AG04449 (cell line): Measurements from ENCODE around the gene SLC41A1.

Experiments used
- CTCF ChIA-PET: fragments of 350-600 bp; formaldehyde crosslinking; extraction: SDS; loops from one replicate; lab custom pipeline; 2021; ENCODE audit warnings: antibody characterized with exemption; lab: Yijun Ruan, JAX
- POLR2A ChIA-PET: fragments of 400-600, 350-600 bp; formaldehyde crosslinking; extraction: SDS; loops from one replicate; lab custom pipeline; 2020; ENCODE audit warnings: antibody characterized with exemption, inconsistent platforms; lab: Yijun Ruan, JAX
- DNase-seq: peaks from one replicate; pipeline ENCODE4 v3.0.0-alpha.2; 2010; ENCODE audit warnings: low read depth, low spot score
- H3K4me3 ChIP-seq: 2 replicates; pipeline ENCODE4 v1.5.1; 2011; ENCODE audit warnings: low read depth, mild to moderate bottlenecking, control low read depth, low read length
- TF ChIP-seq, protein P1 (sequence below): IDR thresholded peaks from one replicate; pipeline ENCODE4 v1.5.1; 2011; ENCODE audit warnings: mild to moderate bottlenecking, moderate library complexity, low read length, control low read depth, inconsistent platforms; ENCODE audit not compliant: insufficient read depth; ENCODE audit errors: missing control alignments

The SLC41A1 gene

DNA sequence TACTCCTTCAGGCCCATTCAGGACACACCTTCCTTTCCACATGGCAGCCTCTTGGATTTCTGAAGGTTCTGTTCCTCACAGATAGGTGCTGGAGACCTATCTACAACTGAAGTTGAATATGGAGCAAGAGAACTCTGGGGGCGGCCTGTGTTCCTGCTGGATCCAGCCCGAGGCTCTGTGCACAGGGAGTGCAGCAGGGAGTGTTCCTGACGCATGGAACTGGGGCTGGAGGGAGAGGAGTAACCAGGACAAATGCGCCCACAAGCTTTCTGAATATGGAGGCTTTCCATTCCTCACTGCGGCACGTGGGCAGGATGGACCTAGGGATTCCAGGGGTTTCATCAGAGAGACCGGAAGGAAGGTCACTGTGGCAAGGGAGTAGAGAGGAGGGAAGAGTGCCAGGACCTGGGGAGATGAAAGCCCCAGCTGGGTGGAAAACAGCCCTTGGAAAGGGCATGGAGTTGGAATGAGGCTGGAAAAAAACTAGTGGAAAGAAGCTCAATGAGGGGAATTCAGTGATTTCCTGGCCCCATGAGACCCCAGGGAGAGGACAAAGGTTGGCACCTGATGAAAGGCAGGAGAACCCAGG is 24.5 kb upstream of the SLC41A1 start:
- POLR2A ChIA-PET, result no interaction called here
- DNase-seq, result no peak
- no peak overlapping the region for H3K4me3 ChIP-seq
- CTCF ChIA-PET, result interaction anchor here (1.0 kb wide), 1 partner anchor 140 kb away, joined by 3 read pairs; no protein-coding TSS in a partner anchor
- TF ChIP-seq, protein P1, sequence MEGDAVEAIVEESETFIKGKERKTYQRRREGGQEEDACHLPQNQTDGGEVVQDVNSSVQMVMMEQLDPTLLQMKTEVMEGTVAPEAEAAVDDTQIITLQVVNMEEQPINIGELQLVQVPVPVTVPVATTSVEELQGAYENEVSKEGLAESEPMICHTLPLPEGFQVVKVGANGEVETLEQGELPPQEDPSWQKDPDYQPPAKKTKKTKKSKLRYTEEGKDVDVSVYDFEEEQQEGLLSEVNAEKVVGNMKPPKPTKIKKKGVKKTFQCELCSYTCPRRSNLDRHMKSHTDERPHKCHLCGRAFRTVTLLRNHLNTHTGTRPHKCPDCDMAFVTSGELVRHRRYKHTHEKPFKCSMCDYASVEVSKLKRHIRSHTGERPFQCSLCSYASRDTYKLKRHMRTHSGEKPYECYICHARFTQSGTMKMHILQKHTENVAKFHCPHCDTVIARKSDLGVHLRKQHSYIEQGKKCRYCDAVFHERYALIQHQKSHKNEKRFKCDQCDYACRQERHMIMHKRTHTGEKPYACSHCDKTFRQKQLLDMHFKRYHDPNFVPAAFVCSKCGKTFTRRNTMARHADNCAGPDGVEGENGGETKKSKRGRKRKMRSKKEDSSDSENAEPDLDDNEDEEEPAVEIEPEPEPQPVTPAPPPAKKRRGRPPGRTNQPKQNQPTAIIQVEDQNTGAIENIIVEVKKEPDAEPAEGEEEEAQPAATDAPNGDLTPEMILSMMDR, result no peak

DNA sequence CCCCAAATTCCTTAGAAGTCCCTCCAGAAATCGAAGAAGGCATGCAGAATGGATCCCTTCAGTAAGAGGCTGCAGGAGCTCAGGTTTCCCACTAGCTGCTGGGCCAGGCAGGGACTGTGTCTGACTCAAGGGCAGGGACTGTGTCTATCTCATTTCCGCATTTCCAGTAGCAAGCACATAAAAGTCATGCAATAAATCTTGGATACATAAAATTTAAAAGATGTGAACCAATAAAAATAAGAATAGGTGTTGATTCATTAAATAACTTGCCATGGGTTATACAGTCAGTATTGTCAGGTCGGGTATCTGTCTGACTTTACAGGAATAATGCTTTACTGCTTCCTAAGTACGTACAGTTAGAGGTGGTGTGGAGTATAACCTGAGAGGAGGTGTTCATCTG is 21.8 kb upstream of the SLC41A1 start:
- CTCF ChIA-PET, result interaction anchor here (1.2 kb wide), 1 partner anchor 85 kb away, joined by 3 read pairs; no protein-coding TSS in a partner anchor
- POLR2A ChIA-PET, result no interaction called here
- TF ChIP-seq, protein P1, result no peak

DNA sequence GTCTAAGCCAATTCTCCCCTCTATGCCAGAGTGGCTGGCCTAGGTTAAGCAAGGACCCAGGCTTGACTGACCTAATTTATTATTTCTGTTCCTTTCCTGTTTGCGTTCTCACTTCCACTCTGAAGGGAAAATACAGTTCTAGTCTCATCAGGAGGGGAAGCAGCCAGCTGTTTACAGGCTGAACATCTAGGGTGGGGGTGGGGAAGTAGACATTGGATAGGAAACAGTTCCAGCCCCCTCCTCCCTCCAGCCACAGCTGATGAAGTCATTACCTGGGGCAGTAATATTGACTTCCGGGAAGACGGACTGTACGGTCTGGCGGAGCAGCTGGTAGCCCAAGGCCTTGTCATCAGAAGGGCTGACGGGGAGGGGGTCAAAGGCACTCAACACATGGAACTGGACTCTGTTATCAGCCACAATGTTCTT is 19.3 kb upstream of the SLC41A1 start:
- no peak for DNase-seq
- ChIA-PET POLR2A (no interaction called here), CTCF (interaction anchor here (2.0 kb wide), 1 partner anchor 145 kb away, joined by 5 read pairs; no protein-coding TSS in a partner anchor)
- no peak overlapping the region for H3K4me3 ChIP-seq
- TF ChIP-seq, protein P1, result no peak

More for the DNA sequence above, 21.8 kb upstream of the SLC41A1 start:
- H3K4me3 ChIP-seq, result no peak overlapping the region
- no peak for DNase-seq

DNA sequence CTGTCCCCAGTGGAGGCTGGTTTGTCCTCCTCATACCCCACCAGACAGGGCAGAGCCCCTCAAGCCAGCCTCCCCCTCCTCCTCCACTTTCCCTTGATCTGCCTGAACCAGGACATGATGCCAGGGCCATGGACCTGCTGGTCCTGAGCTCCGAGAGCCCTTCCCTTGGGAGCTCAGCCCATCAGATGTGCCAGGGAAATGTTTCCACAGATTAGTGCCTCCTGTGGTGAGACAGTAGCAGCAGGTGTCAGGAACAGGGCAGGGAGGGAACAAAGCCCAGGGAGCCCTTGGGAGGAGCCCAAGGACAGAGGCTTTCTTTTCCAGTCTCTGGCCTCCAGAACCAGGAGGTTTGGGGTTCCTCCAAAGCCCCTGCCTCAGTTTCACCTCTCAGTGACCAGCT is 14.6 kb upstream of the SLC41A1 start:
- CTCF ChIA-PET, result interaction anchor here (1.7 to 2.9 kb wide), 2 partner anchors 37 to 169 kb away, joined by 7 to 8 read pairs; no protein-coding TSS in a partner anchor
- TF ChIP-seq, protein P1, result no peak
- H3K4me3 ChIP-seq, result no peak overlapping the region
- no peak for DNase-seq
- POLR2A ChIA-PET, result no interaction called here

GRCh38 chr1:205826995-205827394 is 14.0 kb upstream of the SLC41A1 start:
- CTCF ChIA-PET, result interaction anchor here (1.7 to 2.9 kb wide), 2 partner anchors 36 to 168 kb away, joined by 7 to 8 read pairs; no protein-coding TSS in a partner anchor
- POLR2A ChIA-PET, result no interaction called here
- TF ChIP-seq, protein P1, result no peak
- DNase-seq, result no peak
- H3K4me3 ChIP-seq, result no peak overlapping the region

- H3K4me3 ChIP-seq, result no peak overlapping the region
- POLR2A ChIA-PET, result interaction anchor here (0.6 kb wide), 1 partner anchor 13 kb away, joined by 3 read pairs; the partner anchor contains the start of gene SLC41A1
- TF ChIP-seq, protein P1, result no peak
- CTCF ChIA-PET, result interaction anchor here (1.1 to 2.9 kb wide), 4 partner anchors 15 to 167 kb away, joined by 4 to 8 read pairs (median 6); no protein-coding TSS in a partner anchor
- no peak for DNase-seq
Measured at GRCh38 chr1:205826016-205826806, 13.2 kb upstream of the SLC41A1 start.
